Cardiac fibroblast (primary cell): ENCODE results near the gene PTPRG.

Source experiments
- DNase-seq, 2 donors: peaks; one replicate each; pipeline versions ENCODE4 v3.0.0 to v3.0.0-alpha.2; 2010; ENCODE audit warnings: low read depth in 2 of 2
- H3K4me3 ChIP-seq, 2 donors: replicated peaks in 1 of 2; 1 replicate in 1 of 2; 2 replicates in 1 of 2; pipeline ENCODE4 v1.5.1; 2011; ENCODE audit warnings: low read depth in 2 of 2, low read length in 2 of 2, mild to moderate bottlenecking in 2 of 2, moderate library complexity in 1 of 2
- CTCF ChIP-seq: IDR thresholded peaks from one replicate; pipeline ENCODE4 v1.5.1; 2011; ENCODE audit warnings: low read depth, mild to moderate bottlenecking, low read length, inconsistent platforms

The PTPRG gene

GRCh38 chr3:62125380-62125779 is 564.0 kb downstream of the PTPRG start:
- no peak for DNase-seq
- H3K4me3 ChIP-seq, result no peak overlapping the region
- TF ChIP-seq CTCF, result no peak

- TF ChIP-seq CTCF, result no peak
- DNase-seq, result no peak
- no peak overlapping the region for H3K4me3 ChIP-seq
These were observed 565.7 kb downstream of the PTPRG start for GRCh38 chr3:62127116-62127515.

- H3K4me3 ChIP-seq, result no peak overlapping the region
- DNase-seq, result no peak
- TF ChIP-seq CTCF, result no peak
These were observed 566.7 kb downstream of the PTPRG start for GRCh38 chr3:62128051-62128450.

- no peak for DNase-seq
- no peak for TF ChIP-seq CTCF
These were observed 567.3 kb downstream of the PTPRG start for GRCh38 chr3:62128681-62129080.

GRCh38 chr3:62131050-62131449 is 569.7 kb downstream of the PTPRG start:
- no peak for TF ChIP-seq CTCF
- DNase-seq, result no peak
- H3K4me3 ChIP-seq, result no peak overlapping the region

More at GRCh38 chr3:62128681-62129080, 567.3 kb downstream of the PTPRG start:
- H3K4me3 ChIP-seq, result no peak overlapping the region

- peak; percentile 47 for TF ChIP-seq CTCF
- H3K4me3 ChIP-seq, result no peak overlapping the region
- DNase-seq, result peak; percentile 39 to 45
These were observed 570.2 kb downstream of the PTPRG start for GRCh38 chr3:62131620-62132019.

GRCh38 chr3:62132027-62132602 is 570.7 kb downstream of the PTPRG start:
- TF ChIP-seq CTCF, result no peak
- H3K4me3 ChIP-seq, result no peak overlapping the region
- no peak for DNase-seq
